GM21723 (cell line): ENCODE measurements around the gene ADGRG2.
"Not testable (repeated sequence)": the region's sequence is repeated elsewhere in the genome, so short reads cannot be mapped to it uniquely, and the experiment has no call there.

Experiments
- ATAC-seq: cut with Tn5 transposase; IDR thresholded peaks from one replicate; pipeline ENCODE4 v1.9.1; 2021; ENCODE audit warnings: mild to moderate bottlenecking, moderate library complexity; ENCODE audit not compliant: unreplicated experiment

The ADGRG2 gene

GRCh38 chrX:19003756-19004155 is 118.5 kb downstream of the ADGRG2 start:
- no peak for ATAC-seq

GRCh38 chrX:18998653-18999052 is 123.6 kb downstream of the ADGRG2 start:
- no peak for ATAC-seq

DNA sequence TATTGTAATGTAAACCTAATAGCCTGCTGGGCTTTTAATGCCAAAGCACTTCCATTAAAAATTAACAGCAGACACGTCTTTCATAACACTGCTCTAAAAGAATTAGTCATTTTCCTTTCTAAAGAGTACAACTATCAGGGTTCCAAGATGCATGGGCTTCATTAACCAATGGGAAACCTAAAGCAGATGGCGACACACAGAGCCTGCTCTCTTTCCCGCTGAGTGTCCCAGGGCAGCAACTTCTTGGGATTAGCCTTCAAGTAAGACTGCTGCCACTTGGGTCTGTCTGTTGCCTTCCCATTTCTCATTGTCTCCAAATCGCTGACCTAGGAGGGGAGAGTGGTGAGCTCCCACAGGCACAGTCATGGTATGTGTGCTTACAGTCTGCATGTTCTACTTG is 124.4 kb downstream of the ADGRG2 start:
- ATAC-seq, result no peak

GRCh38 chrX:18996536-18996935 is 125.7 kb downstream of the ADGRG2 start:
- no peak for ATAC-seq

GRCh38 chrX:18995221-18995620 is 127.0 kb downstream of the ADGRG2 start:
- ATAC-seq, result no peak

- ATAC-seq, result no peak
Measured at GRCh38 chrX:18994713-18995112, 127.6 kb downstream of the ADGRG2 start.

DNA sequence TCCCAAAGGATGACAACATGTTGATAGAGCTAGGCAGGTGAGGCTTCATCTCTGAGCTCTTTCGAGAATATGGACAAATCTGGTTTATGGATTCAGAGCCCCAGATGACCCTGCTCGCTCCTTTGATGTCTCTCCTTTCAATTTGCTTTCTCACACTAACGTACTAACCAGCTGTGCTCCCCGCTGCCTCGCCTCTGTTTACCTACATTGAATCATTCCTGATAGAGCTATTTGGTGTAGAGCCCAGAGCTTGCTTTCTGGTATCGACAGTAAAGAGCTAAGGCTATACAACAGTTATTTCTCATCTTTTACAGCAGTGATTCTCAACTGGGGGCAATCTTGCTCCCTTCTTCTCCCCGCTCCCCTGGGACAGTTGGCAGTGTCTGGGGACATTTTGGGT is 129.4 kb downstream of the ADGRG2 start:
- no peak for ATAC-seq

- ATAC-seq, result no peak
Measured at GRCh38 chrX:18985186-18985435, 137.2 kb downstream of the ADGRG2 start.

DNA sequence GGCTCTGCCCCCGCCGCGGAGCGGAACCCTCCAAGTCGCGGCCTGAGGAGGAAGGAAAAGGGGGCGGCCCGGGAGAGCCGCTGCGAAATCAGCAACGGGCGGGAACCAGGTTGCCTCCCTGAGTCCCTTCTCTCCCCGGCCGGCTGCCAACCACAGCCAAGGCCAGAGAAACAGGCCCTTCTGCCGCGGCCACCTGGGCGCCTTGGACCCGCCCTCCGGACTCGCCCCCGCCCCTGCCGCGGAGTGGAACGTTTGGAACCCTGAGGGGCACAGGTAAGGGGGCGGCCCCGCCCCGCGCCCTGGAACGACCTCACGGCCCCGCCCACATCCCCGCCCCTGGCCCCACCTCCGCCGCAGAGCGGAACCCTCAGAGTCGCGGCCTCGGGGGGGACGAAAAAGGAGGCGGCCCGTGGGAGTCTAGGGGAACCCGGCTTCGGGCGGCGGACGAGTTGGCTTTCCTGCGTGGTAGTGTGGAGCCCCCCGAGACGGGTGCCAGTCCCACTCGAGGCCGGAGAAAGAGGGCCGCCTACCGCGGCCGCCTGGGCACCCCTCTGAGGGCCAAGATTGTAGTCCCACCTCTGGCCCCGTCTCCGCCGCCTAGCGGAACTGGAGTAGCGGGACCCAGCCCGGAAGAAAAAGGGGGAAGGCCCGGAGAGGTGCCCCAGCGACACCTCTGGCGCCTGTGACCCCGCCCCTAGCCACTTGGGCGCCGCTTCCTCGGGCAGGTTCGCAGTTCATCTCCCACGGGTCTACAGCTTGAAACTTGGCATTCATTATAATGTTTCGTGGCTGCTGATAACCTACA is 137.7 kb downstream of the ADGRG2 start:
- peak; percentile 87 for ATAC-seq

DNA sequence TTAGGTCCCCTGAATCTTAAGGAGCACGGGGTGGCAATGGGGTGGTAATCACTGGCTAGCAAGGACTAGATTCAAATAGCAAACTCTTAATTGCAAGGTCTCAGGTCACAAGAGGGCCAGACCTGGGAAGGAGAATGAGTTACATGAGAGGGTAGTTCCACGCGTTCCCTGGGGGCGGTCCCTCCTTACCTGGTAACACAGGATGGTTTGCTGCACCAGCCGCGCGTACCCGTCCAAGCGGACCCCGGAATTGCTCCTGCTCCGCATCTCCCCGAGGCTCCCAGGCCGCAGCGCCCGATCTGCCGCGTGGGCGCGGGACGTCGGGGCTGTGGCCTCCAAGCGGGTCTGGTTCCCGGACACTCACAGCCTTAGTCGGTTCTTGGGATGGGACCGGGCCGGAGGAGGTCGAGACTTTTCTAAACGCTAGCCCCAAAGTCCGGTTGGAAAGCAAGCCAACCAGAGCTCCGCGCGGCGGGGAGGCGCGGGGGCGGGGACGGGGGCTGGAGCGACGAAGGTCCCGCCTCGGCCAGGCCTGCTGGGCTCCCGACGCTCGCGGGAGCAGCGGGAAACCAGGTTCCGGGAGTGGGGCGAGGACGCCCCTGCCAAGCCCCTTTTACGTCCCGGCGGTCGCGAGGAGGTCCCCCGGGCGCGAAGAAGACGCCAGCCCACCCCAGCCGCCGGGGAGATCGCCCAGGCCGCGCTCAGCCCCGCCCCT is 138.4 kb downstream of the ADGRG2 start, which contains the start of gene PHKA2:
TSS of gene PHKA2 (minus strand) at position 449 of the 715 bp plus-strand sequence. CDS start at position 267, 182 bp downstream.
- peak; percentile 52 for ATAC-seq

DNA sequence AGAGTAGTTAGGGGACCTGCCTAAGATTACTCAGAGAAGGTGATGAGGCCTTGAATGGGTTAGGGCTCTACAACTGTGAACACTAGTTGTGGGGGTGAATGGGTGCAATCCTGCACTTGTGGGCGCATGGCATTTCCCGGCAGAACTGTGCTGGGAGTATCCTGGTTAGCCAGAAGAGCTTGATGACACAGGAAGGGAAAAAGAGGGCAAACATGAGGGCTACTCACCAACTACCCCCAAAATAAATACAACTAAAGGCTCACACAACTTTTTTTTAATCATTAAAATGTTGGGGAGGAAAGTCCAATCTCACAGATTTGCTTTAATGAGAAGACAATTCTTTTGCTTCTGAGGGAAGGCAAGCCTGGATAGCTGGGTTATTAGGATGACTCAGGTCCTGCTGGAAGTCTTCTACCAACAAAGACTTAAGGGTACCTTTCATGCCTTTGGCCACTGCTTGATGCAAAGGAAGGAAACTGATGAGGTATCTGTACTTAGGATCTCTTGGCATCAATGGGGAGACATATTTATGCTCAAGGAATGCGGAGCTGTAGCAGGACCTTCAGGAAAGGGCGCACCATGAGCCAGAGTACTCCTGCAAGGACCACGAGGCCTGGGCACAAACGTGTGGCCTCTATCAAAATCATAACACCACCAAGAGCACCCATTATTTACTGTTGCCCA is 141.0 kb downstream of the ADGRG2 start:
- no peak for ATAC-seq

GRCh38 chrX:18980262-18980661 is 142.0 kb downstream of the ADGRG2 start:
- not testable (repeated sequence) for ATAC-seq

GRCh38 chrX:18974993-18975392 is 147.3 kb downstream of the ADGRG2 start:
- no peak for ATAC-seq

- ATAC-seq, result no peak
Measured at GRCh38 chrX:18973527-18974192, 148.6 kb downstream of the ADGRG2 start.

DNA sequence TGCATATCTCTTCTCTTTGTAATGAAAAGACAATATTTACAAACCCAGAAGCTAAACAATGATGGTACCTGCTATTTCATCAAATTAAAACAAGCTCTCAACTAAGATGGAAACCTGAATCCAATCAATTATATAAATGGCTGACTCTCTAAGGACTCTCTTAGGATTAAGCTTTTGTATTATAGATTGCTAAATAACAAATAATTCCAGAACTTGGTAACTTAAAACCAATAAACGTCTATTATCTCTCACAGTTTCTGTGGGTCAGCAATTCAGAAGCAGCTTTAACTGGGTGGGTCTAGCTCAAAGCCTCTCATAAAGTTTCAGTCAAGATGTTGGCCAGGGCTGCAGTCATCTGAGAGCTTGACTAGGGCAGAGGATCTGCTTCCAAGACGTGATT is 150.8 kb downstream of the ADGRG2 start:
- ATAC-seq, result no peak

GRCh38 chrX:18970465-18970864 is 151.8 kb downstream of the ADGRG2 start:
- ATAC-seq, result no peak

- ATAC-seq, result no peak
Measured at GRCh38 chrX:18966624-18967023, 155.6 kb downstream of the ADGRG2 start.

- no peak for ATAC-seq
Measured at GRCh38 chrX:18964901-18965300, 157.4 kb downstream of the ADGRG2 start.

DNA sequence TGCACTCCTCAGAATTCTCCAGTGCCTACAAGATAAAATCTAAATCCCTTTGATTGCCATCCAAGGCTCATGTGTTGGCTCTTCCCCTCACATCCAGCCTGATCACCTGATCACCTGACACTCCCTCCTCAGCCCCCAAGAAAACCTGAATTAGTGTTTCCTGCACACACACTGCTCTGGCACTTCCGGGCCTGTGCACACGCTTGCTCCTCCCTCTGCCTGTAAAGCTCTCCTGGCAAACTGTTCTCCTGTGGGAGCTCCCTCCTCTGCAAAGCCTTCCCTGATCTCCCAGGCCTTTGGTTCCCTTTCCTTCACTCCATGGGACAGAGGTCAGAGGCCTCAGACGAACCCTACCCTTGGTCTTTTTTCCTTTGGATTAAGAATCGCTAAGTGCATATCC is 158.2 kb downstream of the ADGRG2 start:
- ATAC-seq, result no peak

- no peak for ATAC-seq
Measured at GRCh38 chrX:18962329-18962728, 159.9 kb downstream of the ADGRG2 start.

DNA sequence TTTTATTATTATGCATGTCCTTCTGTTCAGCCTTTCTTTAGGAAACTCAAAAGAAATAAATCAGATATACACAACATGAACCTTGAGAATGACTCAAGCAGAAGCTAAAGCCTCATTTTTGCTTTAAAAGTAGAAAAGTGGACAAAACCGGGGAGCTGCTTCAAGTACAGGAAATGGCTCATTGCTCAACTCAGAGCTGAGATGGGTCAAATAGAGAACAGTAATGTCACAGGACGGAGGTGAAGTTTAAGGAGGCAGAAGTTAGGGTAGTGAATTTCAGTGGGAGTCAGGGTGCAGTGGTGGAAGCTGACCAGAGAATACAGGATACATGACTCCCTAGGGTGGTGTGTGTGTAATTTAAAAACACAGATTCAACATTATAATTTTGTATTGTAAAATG is 160.6 kb downstream of the ADGRG2 start:
- ATAC-seq, result no peak
